Measurements from ENCODE around the gene LGALS7B. TPM values are rescaled to one million over a fixed set of nuclear protein-coding genes. Genes with fewer than 3 reads are reported as not detected.
A peak's percentile ranks its signal among the peaks of the same experiment; 100 is the strongest.
"Not testable (repeated sequence)": the region's sequence is repeated elsewhere in the genome, so short reads cannot be mapped to it uniquely, and the experiment has no call there.

The LGALS7B gene
- total and polyA plus RNA-seq, 2 of the 4 experiments (the other 2 are of a cell fraction) = not detected

- H3K9me1 ChIP-seq (ENCODE audit: insufficient read depth, low read length); H3K36me3 ChIP-seq (ENCODE audit: control insufficient read depth, insufficient read depth, low read length); dilution Hi-C loops (cut with HindIII; ENCODE audit: low sequenced_read_pairs, unreplicated experiment); H3K18ac ChIP-seq (ENCODE audit: low read depth, low read length); H2AK5ac ChIP-seq (ENCODE audit: low read depth, low read length); H3K4me2 ChIP-seq (ENCODE audit: low read depth, low read length); H3K79me1 ChIP-seq (ENCODE audit: low read depth in 1 of 2, low read length in 2 of 2); H3K4me1 ChIP-seq (ENCODE audit: control insufficient read depth, insufficient read depth, low read length); H2AFZ ChIP-seq (replicated peaks; ENCODE audit: low read length, poor library complexity); H3K4ac ChIP-seq (ENCODE audit: low read depth, low read length); H3K9me3 ChIP-seq (ENCODE audit: control insufficient read depth, insufficient read depth, low read length); H3K14ac ChIP-seq (replicated peaks; ENCODE audit: low read depth, low read length); H4K5ac ChIP-seq (ENCODE audit: low read depth, low read length); H3K56ac ChIP-seq (ENCODE audit: extremely low read depth, insufficient read depth, low read length); H2BK20ac ChIP-seq (ENCODE audit: low read depth, low read length); BruUV-seq (replicated peaks); ATAC-seq (ENCODE audit: low read depth); H2BK5ac ChIP-seq (ENCODE audit: low read depth, low read length, poor library complexity, severe bottlenecking); H2BK120ac ChIP-seq (ENCODE audit: low read depth, low read length); in situ Hi-C loops (cut with MboI; ENCODE audit: low sequenced_read_pairs); H3K23ac ChIP-seq (ENCODE audit: low read depth, low read length); CTCF ChIA-PET; H3K4me3 ChIP-seq (ENCODE audit: insufficient read depth, low read depth, low read length); H3K27ac ChIP-seq (ENCODE audit: insufficient read depth, low read length); intact Hi-C loops (cut with micrococcal nuclease); H4K20me1 ChIP-seq (ENCODE audit: insufficient read depth, low read length); H4K8ac ChIP-seq (ENCODE audit: low read depth in 2 of 2, low read length in 2 of 2); H2AK9ac ChIP-seq (replicated peaks; ENCODE audit: low read depth, low read length, poor library complexity); H3K9ac ChIP-seq (ENCODE audit: low read depth, low read length); H4K91ac ChIP-seq (ENCODE audit: insufficient read depth, low read depth, low read length); H3K27me3 ChIP-seq (ENCODE audit: control insufficient read depth, insufficient read depth, low read length); H2BK15ac ChIP-seq (ENCODE audit: low read depth, low read length); DNase-seq: not testable (repeated sequence)
- TF ChIP-seq CEBPB (IDR thresholded peaks at IDR 0.05; ENCODE audit: low read depth, low read length) = 0 out of 2 replicates have a peak, but pooled peaks have one; percentile 36
- POLR2A ChIA-PET (ENCODE audit: unreplicated experiment) = interaction anchor here (0.6 kb wide), 2 partner anchors 17 to 126 kb away, joined by 5 to 8 read pairs; no protein-coding TSS in a partner anchor
- no CpG with 5 or more reads among the region's 3 CpGs for WGBS, 2 experiments (ENCODE audit: extremely low coverage in 2 of 2, insufficient read length in 1 of 2)
Measured at GRCh38 chr19:38786061-38786460, 2.9 kb upstream of the LGALS7B start.
